H1 (cell line): ENCODE measurements around the gene ZNF614. TPM values are rescaled to one million over a fixed set of nuclear protein-coding genes. Genes with fewer than 3 reads are reported as not detected.

ENCODE experiments used
- CHD2 ChIP-seq: IDR thresholded peaks from 2 replicates; pipeline ENCODE4 v1.6.1; 2012; ENCODE audit warnings: low read length, improper control_type of control experiment
- CHD7 ChIP-seq: fragments of 300-600 bp; sonication (generic); IDR thresholded peaks from 2 replicates; pipeline ENCODE4 v1.7.1; 2012; ENCODE audit warnings: low read length, moderate library complexity, mild to moderate bottlenecking, inconsistent platforms; ENCODE audit not compliant: insufficient replicate concordance
- RNF2 ChIP-seq: fragments of 200-900, 300-1000 bp; sonication (generic); IDR thresholded peaks from 2 replicates; pipeline ENCODE4 v1.7.1; 2016; ENCODE audit warnings: borderline replicate concordance, low read depth, mild to moderate bottlenecking, antibody characterized with exemption, low read length; ENCODE audit not compliant: poor library complexity, severe bottlenecking; ENCODE audit errors: missing control alignments
- SAP30 ChIP-seq: fragments of 300-600 bp; sonication (generic); IDR thresholded peaks from 2 replicates; pipeline ENCODE4 v1.7.1; 2012; ENCODE audit warnings: low read length, moderate library complexity, mild to moderate bottlenecking, inconsistent platforms; ENCODE audit not compliant: insufficient read depth, insufficient replicate concordance
- SP4 ChIP-seq: IDR thresholded peaks from 2 replicates; pipeline ENCODE4 v1.6.1; 2012; ENCODE audit warnings: low read length, inconsistent platforms
- TAF7 ChIP-seq: optimal IDR thresholded peaks from 2 replicates; pipeline ENCODE3; 2011; ENCODE audit warnings: low read depth, mild to moderate bottlenecking, inconsistent platforms, low read length, moderate library complexity, borderline replicate concordance
- polyA plus RNA-seq, 7 experiments: library from polyadenylated mRNA; depleted of rRNA in 3 of 7; stranded (reverse) in 5 of 7; unstranded in 2 of 7; fragments of >200 nt in 5 of 7; fragments of 200-250 nt in 2 of 7; gene quantifications; 1 replicate in 5 of 7; 2 replicates in 1 of 7; 4 replicates in 1 of 7; pipeline versions ENCODE4 v1.2.1 to v1.2.3, GENCODE V29; 2011 to 2013; ENCODE audit warnings: missing spikeins in 2 of 7, mixed read lengths in 2 of 7
- total RNA-seq: library from RNA; stranded (reverse); fragmentation: NEBNext Ultra II Directional; extraction: Animal tissue kit (Norgen Biotek cat#: 25700); gene quantifications from 2 replicates; pipeline ENCODE4 v1.2.1, GENCODE V29; 2021

Gene ZNF614
- total and polyA plus RNA-seq, 2 of the 8 experiments (the other 6 are each of a cell fraction or from before 2014, with no cell fraction given) = 4.7 to 18.7 TPM

DNA sequence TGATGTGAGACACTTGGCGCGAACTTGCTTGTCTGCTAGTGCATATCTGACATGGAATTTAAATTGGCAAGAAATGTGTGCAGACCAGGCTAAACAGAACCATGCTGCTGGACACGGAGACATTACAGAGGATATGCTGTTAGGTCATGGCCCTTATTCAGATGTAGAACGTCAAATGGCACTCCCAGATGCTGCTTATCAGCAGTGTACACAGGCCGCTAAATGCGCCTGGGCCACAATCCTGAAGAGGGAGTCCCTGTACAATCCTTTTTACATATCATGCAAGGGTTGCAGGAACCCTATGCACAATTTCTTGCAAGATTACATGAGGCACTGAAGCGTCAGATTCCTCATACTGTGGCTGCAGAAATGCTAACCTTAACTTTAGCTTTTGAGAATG is 50.8 kb downstream of the ZNF614 start (continued):
- TF ChIP-seq CHD7 (no peak), TAF7 (no peak), SAP30 (no peak), CHD2 (no peak), SP4 (no peak), RNF2 (no peak)
